Activated CD4-positive, alpha-beta T cell treated with anti-CD3 and anti-CD28 coated beads for 36 hours (primary cell): ENCODE measurements around the gene TBC1D20. TPM values are rescaled to one million over a fixed set of nuclear protein-coding genes. Genes with fewer than 3 reads are reported as not detected.

ENCODE experiments used
- total RNA-seq, 2 experiments: library from RNA; stranded (reverse); gene quantifications; one replicate each; pipeline ENCODE4 v1.2.3, GENCODE V29; 2021

Gene TBC1D20
- total RNA-seq, 2 experiments from 2014 or later = 20.9 to 25.2 TPM

Other genes starting within 250 kb of the TBC1D20 start
- not detected for gene DEFB129, start 235.3 kb downstream of the TBC1D20 start, total RNA-seq
- gene DEFB132, start 204.8 kb downstream of the TBC1D20 start, total RNA-seq = not detected
- 1 to 10 TPM; 7.0 to 8.1 TPM for gene C20orf96, start 171.8 kb downstream of the TBC1D20 start, total RNA-seq
- gene ZCCHC3, start 165.0 kb downstream of the TBC1D20 start, total RNA-seq = 10 to 100 TPM; 15.6 to 16.4 TPM
- gene SOX12, start 137.0 kb downstream of the TBC1D20 start, total RNA-seq = 1 to 10 TPM; 8.1 to 8.5 TPM
- gene NRSN2, start 115.4 kb downstream of the TBC1D20 start, total RNA-seq = 1 to 10 TPM; 5.2 to 7.5 TPM
- gene TRIB3, start 81.8 kb downstream of the TBC1D20 start, total RNA-seq = 10 to 100 TPM; 60.9 to 63.0 TPM
- 100 to 1,000 TPM; 130 to 149 TPM for gene RBCK1, start 54.2 kb downstream of the TBC1D20 start, total RNA-seq
- gene CSNK2A1, start 81.3 kb upstream of the TBC1D20 start, total RNA-seq = 100 to 1,000 TPM; 179 to 254 TPM
- gene TCF15, start 147.8 kb upstream of the TBC1D20 start, total RNA-seq = not detected
- gene SRXN1, start 190.7 kb upstream of the TBC1D20 start, total RNA-seq = 10 to 100 TPM; 12.6 to 13.5 TPM
- gene SCRT2, start 213.3 kb upstream of the TBC1D20 start, total RNA-seq = not detected